ENCODE results near the gene CITED4. TPM values are rescaled to one million over a fixed set of nuclear protein-coding genes. Genes with fewer than 3 reads are reported as not detected.
A peak's percentile ranks its signal among the peaks of the same experiment; 100 is the strongest.

The CITED4 gene
- total and polyA plus RNA-seq, 2 donors (not counting 1 experiment from before 2014, with no cell fraction given), result 0.20 to 1.7 TPM

- Histone ChIP-seq H3K27ac (ENCODE audit: insufficient read depth, low read length) (no peak overlapping the region), H3K79me2 (ENCODE audit: control insufficient read depth, insufficient read depth, low read length) (no peaks in the 10 kb centered on the region), H3K9me3 (ENCODE audit: control insufficient read depth, insufficient read depth, low read depth, low read length) (no peaks in the 10 kb centered on the region), H3K4me3 (replicated peaks in 1 of 4; ENCODE audit: control extremely low read depth in 1 of 4, insufficient read depth in 1 of 4, low read depth in 3 of 4, low read length in 4 of 4) (no peak overlapping the region), H3K9ac (ENCODE audit: insufficient read depth, low read length) (no peak overlapping the region), H3K4me1 (ENCODE audit: control insufficient read depth, extremely low read depth, insufficient read depth, low read length) (no peaks in the 10 kb centered on the region), H4K20me1 (ENCODE audit: control insufficient read depth, extremely low read depth, insufficient read depth, low read length) (no peaks in the 10 kb centered on the region), H3K27me3 (ENCODE audit: control insufficient read depth, insufficient read depth, low read length) (peaks cover 3% of the 10 kb centered on the region), H2AFZ (ENCODE audit: low read length) (no peak overlapping the region), H3K36me3 (ENCODE audit: control insufficient read depth, insufficient read depth, low read length) (no peaks in the 10 kb centered on the region), H3K4me2 (ENCODE audit: extremely low read depth, insufficient read depth, low read length) (no peak overlapping the region)
- no peak for DNase-seq (ENCODE audit: low read depth in 2 of 2)
- TF ChIP-seq CTCF (conservative IDR thresholded peaks at IDR 0.05 in 1 of 2, IDR thresholded peaks at IDR 0.05 in 1 of 2; ENCODE audit: low read depth in 1 of 2, low read length in 2 of 2), result no peak
- no peak for TF ChIP-seq EZH2 (IDR thresholded peaks at IDR 0.05; ENCODE audit: low read length, missing control alignments)
These were observed 36.2 kb downstream of the CITED4 start for GRCh38 chr1:40825996-40826395.

- Histone ChIP-seq H3K27me3 (ENCODE audit: control insufficient read depth, insufficient read depth, low read length) (peaks cover 3% of the 10 kb centered on the region), H3K27ac (ENCODE audit: insufficient read depth, low read length) (no peak overlapping the region), H3K79me2 (ENCODE audit: control insufficient read depth, insufficient read depth, low read length) (no peaks in the 10 kb centered on the region), H2AFZ (ENCODE audit: low read length) (no peak overlapping the region), H3K4me1 (ENCODE audit: control insufficient read depth, extremely low read depth, insufficient read depth, low read length) (no peaks in the 10 kb centered on the region), H3K9me3 (ENCODE audit: control insufficient read depth, insufficient read depth, low read depth, low read length) (no peaks in the 10 kb centered on the region), H4K20me1 (ENCODE audit: control insufficient read depth, extremely low read depth, insufficient read depth, low read length) (no peaks in the 10 kb centered on the region), H3K36me3 (ENCODE audit: control insufficient read depth, insufficient read depth, low read length) (no peaks in the 10 kb centered on the region), H3K4me3 (replicated peaks in 1 of 4; ENCODE audit: control extremely low read depth in 1 of 4, insufficient read depth in 1 of 4, low read depth in 3 of 4, low read length in 4 of 4) (no peak overlapping the region), H3K9ac (ENCODE audit: insufficient read depth, low read length) (no peak overlapping the region), H3K4me2 (ENCODE audit: extremely low read depth, insufficient read depth, low read length) (no peak overlapping the region)
- TF ChIP-seq CTCF (conservative IDR thresholded peaks at IDR 0.05 in 1 of 2, IDR thresholded peaks at IDR 0.05 in 1 of 2; ENCODE audit: low read depth in 1 of 2, low read length in 2 of 2), result no peak
- no peak for TF ChIP-seq EZH2 (IDR thresholded peaks at IDR 0.05; ENCODE audit: low read length, missing control alignments)
- DNase-seq (ENCODE audit: low read depth in 2 of 2), result peak in 1 of 2 donors; percentile 26
These were observed 36.8 kb downstream of the CITED4 start for GRCh38 chr1:40825435-40825788.

GRCh38 chr1:40824591-40825434 lies 37.4 kb downstream of the CITED4 start:
- no peak overlapping the region for H2AFZ ChIP-seq (ENCODE audit: low read length)
- no peak overlapping the region for H3K4me3 ChIP-seq (replicated peaks in 1 of 4; ENCODE audit: control extremely low read depth in 1 of 4, insufficient read depth in 1 of 4, low read depth in 3 of 4, low read length in 4 of 4)
- no peak overlapping the region for H3K9ac ChIP-seq (ENCODE audit: insufficient read depth, low read length)
- H3K36me3 ChIP-seq (ENCODE audit: control insufficient read depth, insufficient read depth, low read length), result no peaks in the 10 kb centered on the region
- TF ChIP-seq EZH2 (IDR thresholded peaks at IDR 0.05; ENCODE audit: low read length, missing control alignments), result no peak
- no peak for TF ChIP-seq CTCF (conservative IDR thresholded peaks at IDR 0.05 in 1 of 2, IDR thresholded peaks at IDR 0.05 in 1 of 2; ENCODE audit: low read depth in 1 of 2, low read length in 2 of 2)
- no peak overlapping the region for H3K4me2 ChIP-seq (ENCODE audit: extremely low read depth, insufficient read depth, low read length)
- no peaks in the 10 kb centered on the region for H3K9me3 ChIP-seq (ENCODE audit: control insufficient read depth, insufficient read depth, low read depth, low read length)
- no peaks in the 10 kb centered on the region for H3K4me1 ChIP-seq (ENCODE audit: control insufficient read depth, extremely low read depth, insufficient read depth, low read length)
- no peak overlapping the region for H3K27ac ChIP-seq (ENCODE audit: insufficient read depth, low read length)
- peak; percentile 32 to 81 for DNase-seq (ENCODE audit: low read depth in 2 of 2)
- H3K27me3 ChIP-seq (ENCODE audit: control insufficient read depth, insufficient read depth, low read length), result peaks cover 3% of the 10 kb centered on the region
- H4K20me1 ChIP-seq (ENCODE audit: control insufficient read depth, extremely low read depth, insufficient read depth, low read length), result no peaks in the 10 kb centered on the region
- H3K79me2 ChIP-seq (ENCODE audit: control insufficient read depth, insufficient read depth, low read length), result no peaks in the 10 kb centered on the region

Measured in fibroblast of lung (primary cell).